GM23338 (cell line): ENCODE data around the gene FAM174A. TPM values are rescaled to one million over a fixed set of nuclear protein-coding genes. Genes with fewer than 3 reads are reported as not detected.

Experiments
- ATAC-seq: fragments of 200-7000 bp; cut with Tn5 transposase; 3 replicates; pipeline ENCODE4 v1.9.1; 2020
- DNase-seq: peaks from one replicate; pipeline ENCODE4 v3.0.0-alpha.2; 2015; ENCODE audit warnings: low spot score
- H2AFZ ChIP-seq: fragments of 200-600 bp; sonication (generic); 2 replicates; pipeline ENCODE4 v1.8.0; 2016; ENCODE audit warnings: antibody characterized with exemption, mild to moderate bottlenecking, moderate library complexity
- H3F3A ChIP-seq: fragments of 200-600 bp; sonication (generic); replicated peaks from 2 replicates; pipeline ENCODE4 v1.8.0; 2017; ENCODE audit warnings: antibody characterized with exemption, mixed run types, low read depth
- H3K27ac ChIP-seq: fragments of 200-600 bp; sonication (generic); 2 replicates; pipeline ENCODE4 v1.6.1; 2016; ENCODE audit warnings: low read depth
- H3K27me3 ChIP-seq: fragments of 200-600 bp; sonication (generic); 2 replicates; pipeline ENCODE4 v1.8.0; 2016; ENCODE audit warnings: mild to moderate bottlenecking, mixed run types, moderate library complexity; ENCODE audit not compliant: insufficient read depth
- H3K36me3 ChIP-seq: fragments of 200-600 bp; sonication (generic); 2 replicates; pipeline ENCODE4 v1.8.0; 2016; ENCODE audit warnings: mild to moderate bottlenecking; ENCODE audit not compliant: insufficient read depth
- H3K4me1 ChIP-seq: fragments of 200-600 bp; sonication (generic); 2 replicates; pipeline ENCODE4 v1.8.0; 2016; ENCODE audit warnings: mild to moderate bottlenecking, moderate library complexity; ENCODE audit not compliant: insufficient read depth
- H3K4me2 ChIP-seq: fragments of 200-600 bp; sonication (generic); 2 replicates; pipeline ENCODE4 v1.7.1; 2017; ENCODE audit warnings: mixed run types
- H3K4me3 ChIP-seq: fragments of 200-600 bp; sonication (generic); 2 replicates; pipeline ENCODE4 v1.6.1; 2016; ENCODE audit warnings: mixed run types
- H3K79me2 ChIP-seq: fragments of 200-600 bp; sonication (generic); replicated peaks from 2 replicates; pipeline ENCODE4 v1.8.0; 2017; ENCODE audit warnings: mild to moderate bottlenecking; ENCODE audit not compliant: insufficient read depth
- H3K9me2 ChIP-seq: fragments of 200-600 bp; sonication (generic); 2 replicates; pipeline ENCODE4 v1.8.0; 2017; ENCODE audit not compliant: insufficient read depth
- H4K20me1 ChIP-seq: fragments of 200-600 bp; sonication (generic); replicated peaks from 2 replicates; pipeline ENCODE4 v1.8.0; 2017; ENCODE audit warnings: mild to moderate bottlenecking; ENCODE audit not compliant: insufficient read depth
- H3K27ac Mint-ChIP-seq: 2 replicates; pipeline ENCODE4 v1.8.0; 2020; ENCODE audit warnings: inconsistent platforms, mild to moderate bottlenecking, moderate library complexity, mixed read lengths
- H3K27me3 Mint-ChIP-seq: 3 replicates; pipeline ENCODE4 v1.8.0; 2022; ENCODE audit warnings: low read depth, mild to moderate bottlenecking, moderate library complexity, mixed read lengths, inconsistent platforms; ENCODE audit not compliant: insufficient read depth, poor library complexity
- H3K36me3 Mint-ChIP-seq: 3 replicates; pipeline ENCODE4 v1.8.0; 2021; ENCODE audit warnings: low read depth, mild to moderate bottlenecking, inconsistent platforms, moderate library complexity, mixed read lengths
- H3K4me1 Mint-ChIP-seq: 3 replicates; pipeline ENCODE4 v1.8.0; 2020; ENCODE audit warnings: mild to moderate bottlenecking, inconsistent platforms, mixed read lengths
- H3K4me3 Mint-ChIP-seq: 3 replicates; pipeline ENCODE4 v1.8.0; 2021; ENCODE audit warnings: moderate library complexity, mild to moderate bottlenecking, inconsistent platforms, mixed read lengths
- H3K9me3 Mint-ChIP-seq: 3 replicates; pipeline ENCODE4 v1.8.0; 2020; ENCODE audit warnings: moderate library complexity, mild to moderate bottlenecking, inconsistent platforms, mixed read lengths
- EZH2 ChIP-seq: fragments of 200-600 bp; sonication (generic); IDR thresholded peaks from one replicate; pipeline ENCODE4 v1.8.0; 2017; ENCODE audit warnings: antibody characterized with exemption, mild to moderate bottlenecking, low read depth; ENCODE audit not compliant: unreplicated experiment
- POLR2AphosphoS5 ChIP-seq: IDR thresholded peaks from 2 replicates; pipeline ENCODE4 v1.6.1; 2016; ENCODE audit warnings: antibody characterized with exemption, low read depth
- ZNF331 ChIP-seq: fragments of 250-450 bp; sonication (Bioruptor Pico); IDR thresholded peaks from 2 replicates; pipeline ENCODE4 v1.5.0; 2020; ENCODE audit warnings: low read depth, mild to moderate bottlenecking, moderate library complexity
- ZNF462 ChIP-seq: fragments of 250-450 bp; sonication (Bioruptor Pico); IDR thresholded peaks from 2 replicates; pipeline ENCODE4 v1.5.0; 2020; ENCODE audit warnings: mild to moderate bottlenecking, moderate library complexity
- polyA plus RNA-seq: library from polyadenylated mRNA; unstranded; fragments of >200 nt; fragmentation: Nextera tagmentation; extraction: Ambion mirVana; gene quantifications from 2 replicates; pipeline ENCODE4 v1.2.1, GENCODE V29; 2016
- total RNA-seq: library from RNA; depleted of rRNA; stranded (reverse); fragments of >200 nt; shearing (Covaris generic); gene quantifications from 2 replicates; pipeline ENCODE4 v1.2.3, GENCODE V29; 2014

The FAM174A gene
- total and polyA plus RNA-seq, 2 experiments from 2014 or later: 5.6 to 9.5 TPM

- Mint-ChIP-seq H3K27me3 (no peaks in the 10 kb centered on the region), H3K9me3 (no peaks in the 10 kb centered on the region), H3K27ac (no peak overlapping the region), H3K36me3 (no peaks in the 10 kb centered on the region), H3K4me1 (no peaks in the 10 kb centered on the region), H3K4me3 (no peak overlapping the region)
- no peaks in the 10 kb centered on the region for H3F3A ChIP-seq
- H3K27me3 ChIP-seq: no peaks in the 10 kb centered on the region
- H3K36me3 ChIP-seq: no peaks in the 10 kb centered on the region
- ATAC-seq (no peak), DNase-seq (no peak)
- H3K9me2 ChIP-seq: 0 out of 2 replicates have a peak, but pooled peaks cover 7% of the 10 kb centered on the region
- H3K79me2 ChIP-seq: no peaks in the 10 kb centered on the region
- no peak overlapping the region for H3K4me3 ChIP-seq
- TF ChIP-seq ZNF462 (CRISPR knock-in tag) (no peak), POLR2AphosphoS5 (no peak), ZNF331 (no peak), EZH2 (no peak)
- no peaks in the 10 kb centered on the region for H4K20me1 ChIP-seq
- no peak overlapping the region for H2AFZ ChIP-seq
- H3K4me1 ChIP-seq: no peaks in the 10 kb centered on the region
- no peak overlapping the region for H3K4me2 ChIP-seq
- H3K27ac ChIP-seq: no peak overlapping the region
Measured at GRCh38 chr5:100584069-100584468, 48.9 kb downstream of the FAM174A start.

GRCh38 chr5:100584889-100585288, 49.7 kb downstream of the FAM174A start:
- Histone ChIP-seq H3F3A (no peaks in the 10 kb centered on the region), H3K4me2 (no peak overlapping the region), H3K27me3 (no peaks in the 10 kb centered on the region), H3K4me1 (no peaks in the 10 kb centered on the region), H3K9me2 (0 out of 2 replicates have a peak, but pooled peaks cover 7% of the 10 kb centered on the region), H2AFZ (no peak overlapping the region), H3K4me3 (no peak overlapping the region), H3K79me2 (no peaks in the 10 kb centered on the region), H3K36me3 (no peaks in the 10 kb centered on the region), H4K20me1 (no peaks in the 10 kb centered on the region), H3K27ac (no peak overlapping the region)
- H3K4me1 Mint-ChIP-seq: no peaks in the 10 kb centered on the region
- no peak for TF ChIP-seq EZH2
- no peak overlapping the region for H3K4me3 Mint-ChIP-seq
- DNase-seq (no peak), ATAC-seq (no peak)
- H3K27me3 Mint-ChIP-seq: no peaks in the 10 kb centered on the region
- no peak overlapping the region for H3K27ac Mint-ChIP-seq
- no peaks in the 10 kb centered on the region for H3K36me3 Mint-ChIP-seq
- H3K9me3 Mint-ChIP-seq: no peaks in the 10 kb centered on the region
